ENCODE results near the gene FAF1.

FAF1 gene

GRCh38 chr1:50426702-50427085, 533.4 kb downstream of the FAF1 start:
- DNase-seq (ENCODE audit: low spot score), result no peak

DNA sequence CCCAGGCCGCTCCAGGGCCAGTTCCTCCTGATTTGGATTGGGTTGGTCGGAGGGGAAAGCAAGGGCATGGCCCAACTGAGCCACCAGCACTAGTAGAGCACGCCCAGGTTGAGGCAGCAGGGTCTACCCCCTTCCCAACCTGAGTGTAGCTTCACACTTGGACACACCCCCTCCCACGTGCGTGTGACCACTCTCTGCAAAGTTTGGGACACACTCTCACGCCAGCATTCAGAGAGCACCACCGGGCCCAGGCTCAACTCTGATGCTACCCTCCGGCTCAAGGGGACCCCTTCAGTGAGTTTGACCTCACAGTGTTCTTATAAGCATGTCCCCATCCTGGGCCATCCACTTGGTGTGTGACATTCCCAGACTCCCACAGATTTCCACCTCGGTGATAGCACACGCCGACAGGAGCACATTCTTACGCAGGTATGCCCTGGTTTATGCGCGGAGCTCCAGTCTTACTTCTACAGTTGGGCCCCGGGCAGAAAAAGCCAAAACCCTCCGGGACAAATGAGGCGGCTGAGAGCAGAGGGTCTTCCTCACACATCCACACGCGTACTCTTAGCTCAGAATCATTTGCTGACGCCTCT, 533.9 kb downstream of the FAF1 start:
- DNase-seq (ENCODE audit: low spot score), result no peak

- no peak for DNase-seq (ENCODE audit: low spot score)
Observed at GRCh38 chr1:50425376-50426107, 534.5 kb downstream of the FAF1 start.

DNA sequence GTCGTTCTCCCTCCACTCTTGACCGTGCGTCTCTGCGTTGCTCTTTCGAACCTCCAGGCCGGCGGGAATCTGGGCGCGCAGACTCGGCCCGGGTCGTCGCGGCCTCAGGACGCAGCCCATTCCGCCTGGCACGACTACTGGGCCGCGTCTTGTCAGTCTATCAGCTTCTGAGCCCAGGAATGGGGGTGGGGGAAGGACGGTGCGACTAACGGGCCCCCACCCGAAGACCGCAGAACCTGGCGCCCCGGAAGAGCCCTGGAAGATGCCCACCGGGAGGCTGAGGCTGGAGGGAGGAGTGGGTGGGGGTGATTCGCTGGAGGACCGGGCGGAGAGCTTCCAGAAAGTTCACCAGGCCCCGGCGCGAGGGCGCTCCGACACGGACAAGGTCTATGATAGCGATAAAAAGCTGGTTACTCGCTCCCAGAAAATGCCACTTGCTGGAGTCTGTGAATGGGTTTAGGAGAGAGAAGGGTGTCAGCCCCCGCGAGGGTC, 535.1 kb downstream of the FAF1 start:
- DNase-seq (ENCODE audit: low spot score), result no peak

DNA sequence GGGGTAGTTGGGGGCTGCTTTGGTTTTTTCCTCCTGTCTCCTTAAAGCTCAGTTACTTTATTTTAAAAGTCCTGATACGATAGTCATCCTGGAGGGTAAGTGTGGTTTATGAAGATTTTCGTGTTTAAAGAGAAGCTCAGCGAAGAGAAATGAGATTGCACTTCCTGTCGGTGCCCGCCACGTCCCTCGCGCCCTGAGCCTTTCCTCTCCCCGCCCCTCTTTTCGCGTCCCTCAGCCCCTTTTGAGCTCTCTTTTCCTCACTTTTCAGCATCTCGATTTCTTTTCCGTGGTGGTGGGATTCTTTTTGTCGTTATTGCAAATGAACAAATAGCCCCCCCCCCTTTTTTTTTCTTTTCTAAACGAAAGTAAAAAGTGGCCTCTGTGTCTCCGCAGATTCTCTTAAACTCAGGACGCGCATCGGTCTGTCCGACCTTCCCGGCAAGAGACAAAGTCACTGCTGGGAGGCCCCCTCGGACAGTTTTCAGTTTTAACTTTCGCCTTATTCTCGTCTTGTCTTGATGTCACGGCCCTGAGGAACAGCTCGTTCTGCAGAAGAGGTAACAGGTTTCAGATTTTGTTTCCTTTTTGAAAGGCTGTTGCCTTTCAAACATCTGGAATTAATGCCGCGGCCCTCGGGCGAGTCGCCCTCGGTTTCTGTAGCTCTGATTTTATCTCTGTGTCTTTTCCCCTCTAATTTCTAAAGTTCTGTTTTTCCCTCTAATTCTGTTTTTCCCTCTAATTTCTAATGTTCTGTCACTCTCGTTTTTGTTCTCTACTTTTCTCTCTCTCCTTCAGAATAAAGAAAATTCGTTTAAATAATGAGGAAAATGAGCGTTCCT, 535.8 kb downstream of the FAF1 start:
- no peak for DNase-seq (ENCODE audit: low spot score)

GRCh38 chr1:50423670-50424000, 536.4 kb downstream of the FAF1 start:
- no peak for DNase-seq (ENCODE audit: low spot score)

GRCh38 chr1:50422946-50423669, 537.0 kb downstream of the FAF1 start, which contains the start of gene DMRTA2:
Gene DMRTA2, minus strand, starts transcription at chr1:50423443. Its CDS starts 1,907 bp downstream, at chr1:50421536.
- DNase-seq (ENCODE audit: low spot score), result no peak

- no peak for DNase-seq (ENCODE audit: low spot score)
Observed at GRCh38 chr1:50422675-50422945, 537.5 kb downstream of the FAF1 start.

DNA sequence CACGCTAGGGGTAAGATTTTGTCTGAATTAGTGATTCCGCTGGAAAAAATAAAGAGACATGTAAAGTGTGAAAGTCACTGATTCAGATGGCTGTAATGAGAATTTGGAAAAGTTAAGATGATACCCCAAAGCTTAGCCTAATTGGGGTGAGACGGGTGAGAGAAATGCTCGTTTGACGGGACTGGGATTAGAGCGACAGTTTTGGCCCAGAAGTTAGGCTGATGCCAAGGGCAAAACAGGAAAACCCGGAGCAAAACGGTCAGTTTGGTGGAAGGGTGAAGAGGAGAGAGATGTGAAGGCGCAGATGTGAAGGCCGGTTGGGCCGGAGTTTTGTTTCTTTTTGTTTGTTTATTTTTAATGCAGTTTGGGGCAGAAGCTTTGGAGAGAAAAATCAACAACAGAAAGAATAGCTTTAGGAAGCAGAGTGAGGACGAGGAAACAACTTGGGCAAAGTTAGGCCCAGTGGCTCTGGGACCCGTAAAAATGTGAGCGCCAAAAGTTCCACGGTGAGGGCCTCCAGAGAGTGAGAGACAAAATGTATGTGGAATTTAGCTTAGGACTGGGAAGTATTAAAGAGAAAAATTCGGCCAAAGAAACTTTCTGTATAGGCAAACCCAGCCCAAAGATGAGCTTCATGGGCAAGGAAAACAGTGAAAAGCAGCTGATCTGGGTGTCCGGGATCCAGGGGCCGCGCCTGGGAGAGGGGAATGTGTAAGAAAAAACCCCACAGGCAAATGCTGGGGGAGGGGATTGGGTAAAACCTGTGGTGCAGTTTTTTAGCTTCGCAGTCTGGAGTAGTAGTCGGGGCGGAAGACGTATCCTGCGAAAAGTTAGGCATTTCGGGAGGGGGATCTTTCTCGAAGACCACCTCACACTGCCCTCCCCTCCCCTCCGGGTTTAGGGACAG, 538.0 kb downstream of the FAF1 start:
- no peak for DNase-seq (ENCODE audit: low spot score)

GRCh38 chr1:50421366-50421748, 538.7 kb downstream of the FAF1 start:
- DNase-seq (ENCODE audit: low spot score), result no peak

DNA sequence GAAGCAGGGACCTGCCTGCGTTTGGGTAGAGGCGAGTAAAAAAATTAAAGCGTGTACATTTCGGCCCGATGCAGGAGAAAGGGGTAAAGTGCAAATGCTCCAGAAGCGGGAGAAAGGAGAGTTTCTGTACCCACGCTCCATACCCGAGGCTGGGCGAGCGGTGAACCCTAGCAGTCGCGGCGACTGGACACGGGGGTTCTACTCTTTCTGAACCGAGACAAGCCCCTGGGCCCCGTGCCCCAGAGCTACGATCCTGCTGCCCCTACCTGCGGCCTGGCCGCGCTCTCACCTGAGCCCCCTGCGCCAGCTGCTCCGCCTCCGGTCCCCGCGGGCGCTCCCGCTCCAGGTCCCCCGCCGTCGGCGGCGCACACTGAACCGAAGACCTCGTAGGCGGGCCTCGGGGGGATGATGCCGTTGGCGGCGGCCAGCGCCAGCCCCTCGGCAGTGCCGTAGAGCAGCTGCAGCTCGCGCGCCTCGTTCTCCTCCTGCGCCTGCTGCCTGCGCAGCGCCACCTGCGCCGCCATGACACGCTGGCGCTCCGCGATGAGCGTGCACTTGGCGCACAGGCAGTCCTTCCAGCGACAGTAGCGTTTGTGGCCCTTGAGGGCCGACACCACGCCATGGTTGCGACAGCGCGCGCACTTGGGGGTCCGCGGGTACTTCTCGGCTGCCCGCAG, 539.2 kb downstream of the FAF1 start:
- no peak for DNase-seq (ENCODE audit: low spot score)

- no peak for DNase-seq (ENCODE audit: low spot score)
Observed at GRCh38 chr1:50419907-50420677, 540.0 kb downstream of the FAF1 start.

- DNase-seq (ENCODE audit: low spot score), result no peak
Observed at GRCh38 chr1:50419192-50419906, 540.7 kb downstream of the FAF1 start.

GRCh38 chr1:50418600-50419109, 541.4 kb downstream of the FAF1 start:
- DNase-seq (ENCODE audit: low spot score), result no peak

DNA sequence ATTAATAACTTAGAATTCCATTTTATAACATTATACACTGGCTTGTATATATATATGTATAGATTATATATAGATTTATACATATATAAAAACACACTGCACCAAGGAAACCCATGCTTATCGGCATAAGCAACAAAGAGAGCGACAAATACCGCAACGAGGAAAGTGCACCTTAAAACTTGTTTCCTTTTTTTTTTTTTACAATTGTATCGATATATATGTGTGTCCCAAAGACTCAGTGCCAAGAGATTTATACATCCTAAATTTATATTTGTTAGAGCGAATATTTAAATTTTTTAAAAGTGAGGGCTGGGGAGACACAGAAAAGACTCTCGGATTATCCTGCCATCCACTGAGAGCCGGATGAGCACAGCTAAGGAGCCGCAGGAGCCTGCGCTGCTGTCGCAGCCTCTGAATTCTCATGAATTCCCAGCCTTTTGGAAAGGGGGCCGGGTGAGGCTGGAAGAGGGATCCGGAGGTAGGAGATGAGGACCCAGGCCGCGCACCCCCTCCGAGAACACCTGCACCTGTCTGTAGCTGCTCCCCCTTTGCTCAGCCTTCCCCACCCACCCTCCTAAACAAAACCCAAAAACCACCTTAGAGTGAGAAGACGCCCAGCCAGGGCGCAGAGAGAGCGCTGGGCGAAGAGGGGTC, 542.0 kb downstream of the FAF1 start:
- DNase-seq (ENCODE audit: low spot score), result no peak

DNA sequence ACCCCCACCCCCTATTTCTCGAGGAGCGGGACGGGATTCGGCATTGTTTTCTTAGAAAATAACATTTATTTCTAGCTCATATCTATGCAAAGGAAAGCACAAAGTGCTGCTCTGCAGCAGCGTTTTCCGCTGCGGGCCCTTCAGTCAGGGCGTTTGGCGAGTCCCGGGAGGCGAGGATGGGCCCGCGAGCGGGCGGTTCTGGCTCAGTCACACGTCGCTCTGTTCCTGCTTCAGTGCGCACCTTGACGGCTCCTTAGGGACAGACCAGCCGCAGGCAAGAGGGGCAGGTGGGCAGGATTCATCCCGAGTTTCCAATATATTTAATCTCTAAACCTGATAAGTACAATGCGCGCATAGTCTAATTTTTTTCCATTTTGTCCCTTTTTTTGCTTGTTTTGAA, 542.6 kb downstream of the FAF1 start:
- no peak for DNase-seq (ENCODE audit: low spot score)

- DNase-seq (ENCODE audit: low spot score), result no peak
Observed at GRCh38 chr1:50416553-50417453, 543.3 kb downstream of the FAF1 start.

DNA sequence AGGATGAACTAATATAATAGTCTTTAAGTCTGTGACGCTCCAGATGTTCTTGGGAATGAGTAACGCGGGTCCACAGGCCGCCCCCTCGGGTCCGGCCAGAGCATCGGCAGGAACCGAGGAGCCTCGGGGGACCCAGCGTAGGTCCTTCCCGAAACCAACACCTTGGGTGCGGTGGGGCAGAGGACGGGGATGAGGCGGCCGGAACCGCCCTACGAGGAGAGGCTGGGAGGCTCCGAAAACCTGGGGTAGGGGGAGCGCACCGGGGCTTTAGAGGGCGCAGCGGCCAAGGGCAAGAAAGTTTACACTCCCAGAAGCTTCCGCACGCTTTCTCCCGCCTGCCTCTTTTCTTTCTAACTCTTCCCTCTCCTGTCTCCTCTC, 543.9 kb downstream of the FAF1 start:
- DNase-seq (ENCODE audit: low spot score), result no peak

Data from hematopoietic multipotent progenitor cell treated with erythropoietin and hydrocortisone succinate and interleukin-3 and kit ligand, for 17 days (in vitro differentiated cells).